ENCODE data around the gene CCDC150.
"Not testable (repeated sequence)": the region's sequence is repeated elsewhere in the genome, so short reads cannot be mapped to it uniquely, and the experiment has no call there.

Gene CCDC150

DNA sequence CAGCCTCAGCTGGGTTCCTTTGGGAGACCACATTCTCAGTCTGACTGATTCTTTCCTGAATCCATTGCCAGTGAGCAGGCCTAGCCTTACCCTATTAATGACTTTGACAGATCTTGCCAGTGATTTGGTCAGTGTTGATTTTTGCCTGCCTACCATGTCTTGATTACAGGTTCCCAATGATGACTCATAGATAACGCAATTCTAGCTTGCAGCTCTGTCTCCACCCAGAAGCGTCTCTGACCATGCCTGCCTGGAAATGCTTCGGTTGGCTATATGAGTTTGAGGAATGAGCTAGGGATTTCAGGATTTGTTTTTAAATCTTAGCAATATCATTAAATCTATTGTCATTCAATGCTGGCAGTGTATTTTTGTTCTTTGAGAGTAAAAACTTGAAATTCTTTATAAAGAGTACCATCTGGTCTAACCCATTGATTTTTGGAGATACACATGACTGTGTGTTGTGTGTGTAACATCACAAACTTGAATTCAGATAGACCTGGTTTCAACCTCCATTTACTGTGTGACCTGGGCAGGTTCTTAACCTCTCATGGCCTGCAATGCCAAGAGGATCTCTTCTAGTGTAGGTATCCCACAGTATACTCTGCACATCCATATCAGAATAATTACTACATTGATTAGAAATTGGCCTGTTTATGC, 57.0 kb downstream of the CCDC150 start:
- no peaks in the 10 kb centered on the region for H3K27me3 ChIP-seq (ENCODE audit: control insufficient read depth, insufficient read depth, low read length)
- TF ChIP-seq, protein P1, sequence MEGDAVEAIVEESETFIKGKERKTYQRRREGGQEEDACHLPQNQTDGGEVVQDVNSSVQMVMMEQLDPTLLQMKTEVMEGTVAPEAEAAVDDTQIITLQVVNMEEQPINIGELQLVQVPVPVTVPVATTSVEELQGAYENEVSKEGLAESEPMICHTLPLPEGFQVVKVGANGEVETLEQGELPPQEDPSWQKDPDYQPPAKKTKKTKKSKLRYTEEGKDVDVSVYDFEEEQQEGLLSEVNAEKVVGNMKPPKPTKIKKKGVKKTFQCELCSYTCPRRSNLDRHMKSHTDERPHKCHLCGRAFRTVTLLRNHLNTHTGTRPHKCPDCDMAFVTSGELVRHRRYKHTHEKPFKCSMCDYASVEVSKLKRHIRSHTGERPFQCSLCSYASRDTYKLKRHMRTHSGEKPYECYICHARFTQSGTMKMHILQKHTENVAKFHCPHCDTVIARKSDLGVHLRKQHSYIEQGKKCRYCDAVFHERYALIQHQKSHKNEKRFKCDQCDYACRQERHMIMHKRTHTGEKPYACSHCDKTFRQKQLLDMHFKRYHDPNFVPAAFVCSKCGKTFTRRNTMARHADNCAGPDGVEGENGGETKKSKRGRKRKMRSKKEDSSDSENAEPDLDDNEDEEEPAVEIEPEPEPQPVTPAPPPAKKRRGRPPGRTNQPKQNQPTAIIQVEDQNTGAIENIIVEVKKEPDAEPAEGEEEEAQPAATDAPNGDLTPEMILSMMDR (IDR thresholded peaks at IDR 0.05), result no peak
- no peak overlapping the region for H3K4me3 ChIP-seq (ENCODE audit: low read depth, low read length)
- no peaks in the 10 kb centered on the region for H3K36me3 ChIP-seq (ENCODE audit: control insufficient read depth, insufficient read depth, low read length)
- no peak overlapping the region for H3K9ac ChIP-seq
- no peak overlapping the region for H2AFZ ChIP-seq
- H3K4me2 ChIP-seq (ENCODE audit: low read length), result no peak overlapping the region
- H3K27ac ChIP-seq, result no peak overlapping the region
- H3K79me2 ChIP-seq, result no peaks in the 10 kb centered on the region
- H3K9me3 ChIP-seq (ENCODE audit: control insufficient read depth, low read length), result no peaks in the 10 kb centered on the region
- no peaks in the 10 kb centered on the region for H3K4me1 ChIP-seq

DNA sequence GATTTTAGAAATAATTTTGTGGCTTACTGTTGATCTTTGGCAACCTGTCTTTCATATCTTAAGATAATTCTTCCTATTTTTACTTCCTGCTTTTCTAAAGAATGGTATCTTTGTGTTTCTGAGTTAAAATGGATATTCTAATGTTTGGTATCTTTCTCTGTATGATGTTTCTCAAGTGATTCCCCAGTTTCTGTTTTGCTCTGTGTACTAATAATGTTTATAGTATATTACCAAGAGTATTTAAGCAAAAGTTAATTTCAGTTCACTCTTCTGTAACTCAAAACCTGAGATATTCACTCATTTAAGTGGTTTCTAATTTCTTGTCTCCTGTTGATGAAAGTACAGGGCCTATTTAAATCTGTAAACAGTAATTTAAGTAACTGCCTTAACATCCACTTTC, 58.3 kb downstream of the CCDC150 start:
- H3K9ac ChIP-seq, result no peak overlapping the region
- H3K27me3 ChIP-seq (ENCODE audit: control insufficient read depth, insufficient read depth, low read length), result no peaks in the 10 kb centered on the region
- no peak overlapping the region for H3K27ac ChIP-seq
- H3K4me2 ChIP-seq (ENCODE audit: low read length), result no peak overlapping the region
- H3K4me3 ChIP-seq (ENCODE audit: low read depth, low read length), result no peak overlapping the region
- no peaks in the 10 kb centered on the region for H3K36me3 ChIP-seq (ENCODE audit: control insufficient read depth, insufficient read depth, low read length)
- no peaks in the 10 kb centered on the region for H3K4me1 ChIP-seq
- TF ChIP-seq, protein P1 (IDR thresholded peaks at IDR 0.05), result no peak
- no peak overlapping the region for H2AFZ ChIP-seq
- no peaks in the 10 kb centered on the region for H3K79me2 ChIP-seq
- H3K9me3 ChIP-seq (ENCODE audit: control insufficient read depth, low read length), result no peaks in the 10 kb centered on the region

DNA sequence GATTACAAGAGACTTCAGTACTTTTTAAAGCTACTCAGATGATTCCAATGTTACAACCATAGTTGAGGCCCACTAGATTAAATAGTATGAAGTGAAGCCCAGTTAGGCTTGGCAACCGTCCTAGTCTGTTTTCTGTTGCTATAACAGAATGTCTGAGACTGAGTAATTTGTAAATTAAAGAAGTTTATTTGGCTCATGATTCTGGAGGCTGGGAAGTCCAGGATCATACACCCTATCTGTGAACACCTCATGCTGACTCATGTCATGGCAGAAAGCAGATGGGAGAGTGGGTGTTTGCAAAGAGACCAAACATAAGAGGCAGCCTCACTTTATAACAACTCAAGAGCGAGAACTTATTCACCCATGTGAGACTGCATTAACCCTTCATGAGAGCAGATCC, 63.1 kb downstream of the CCDC150 start:
- Histone ChIP-seq H3K27ac (no peak overlapping the region), H3K27me3 (ENCODE audit: control insufficient read depth, insufficient read depth, low read length) (no peaks in the 10 kb centered on the region), H2AFZ (no peak overlapping the region), H3K4me3 (ENCODE audit: low read depth, low read length) (no peak overlapping the region), H3K4me2 (ENCODE audit: low read length) (no peak overlapping the region), H3K79me2 (no peaks in the 10 kb centered on the region), H3K9me3 (ENCODE audit: control insufficient read depth, low read length) (no peaks in the 10 kb centered on the region), H3K36me3 (ENCODE audit: control insufficient read depth, insufficient read depth, low read length) (no peaks in the 10 kb centered on the region), H3K4me1 (no peaks in the 10 kb centered on the region), H3K9ac (no peak overlapping the region)
- TF ChIP-seq, protein P1 (IDR thresholded peaks at IDR 0.05), result no peak

DNA sequence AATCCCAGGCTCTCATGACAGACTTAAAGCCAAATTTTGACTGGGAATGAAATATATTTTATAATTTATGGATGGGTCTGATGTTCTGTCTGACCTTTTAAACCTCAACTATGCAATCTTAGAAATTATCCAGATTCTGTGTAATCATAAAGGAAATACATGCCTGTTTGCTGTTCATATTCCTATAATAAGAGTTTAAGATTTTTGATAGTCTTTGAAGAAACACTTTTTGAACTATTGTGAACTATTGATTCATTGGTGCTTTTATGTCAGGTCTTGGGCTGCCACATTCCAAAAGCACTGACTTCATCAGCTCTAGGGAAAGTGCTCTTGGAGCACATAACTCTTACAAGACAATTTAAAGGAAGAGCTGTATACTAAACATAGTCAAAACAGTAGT, 64.2 kb downstream of the CCDC150 start:
- no peaks in the 10 kb centered on the region for H3K36me3 ChIP-seq (ENCODE audit: control insufficient read depth, insufficient read depth, low read length)
- H3K27me3 ChIP-seq (ENCODE audit: control insufficient read depth, insufficient read depth, low read length), result no peaks in the 10 kb centered on the region
- no peaks in the 10 kb centered on the region for H3K9me3 ChIP-seq (ENCODE audit: control insufficient read depth, low read length)
- H3K9ac ChIP-seq, result no peak overlapping the region
- no peak overlapping the region for H2AFZ ChIP-seq
- no peak overlapping the region for H3K27ac ChIP-seq
- H3K4me3 ChIP-seq (ENCODE audit: low read depth, low read length), result no peak overlapping the region
- no peak overlapping the region for H3K4me2 ChIP-seq (ENCODE audit: low read length)
- H3K4me1 ChIP-seq, result no peaks in the 10 kb centered on the region
- TF ChIP-seq, protein P1 (IDR thresholded peaks at IDR 0.05), result no peak
- no peaks in the 10 kb centered on the region for H3K79me2 ChIP-seq

DNA sequence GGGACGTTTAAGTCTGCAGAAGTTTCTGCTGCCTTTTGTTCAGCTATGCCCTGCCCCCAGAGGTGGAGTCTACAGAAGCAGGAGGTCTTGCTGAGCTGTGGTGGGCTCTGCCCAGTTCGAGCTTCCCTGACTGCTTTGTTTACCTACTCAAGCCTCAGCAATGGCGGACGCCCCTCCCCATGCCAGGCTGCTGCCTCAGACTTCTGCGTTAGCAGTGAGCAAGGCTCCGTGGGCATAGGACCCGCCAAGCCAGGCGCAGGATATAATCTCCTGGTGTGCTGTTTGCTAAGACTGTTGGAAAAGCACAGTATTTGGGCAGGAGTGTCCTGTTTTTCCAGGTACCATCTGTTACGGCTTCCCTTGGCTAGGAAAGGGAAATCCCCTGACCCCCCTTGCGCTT, 70.5 kb downstream of the CCDC150 start:
- not testable (repeated sequence) for H3K9me3 ChIP-seq (ENCODE audit: control insufficient read depth, low read length); H3K36me3 ChIP-seq (ENCODE audit: control insufficient read depth, insufficient read depth, low read length); H3K79me2 ChIP-seq; H3K4me3 ChIP-seq (ENCODE audit: low read depth, low read length); H3K27me3 ChIP-seq (ENCODE audit: control insufficient read depth, insufficient read depth, low read length); H3K4me2 ChIP-seq (ENCODE audit: low read length); H3K4me1 ChIP-seq; H3K27ac ChIP-seq; H3K9ac ChIP-seq; H2AFZ ChIP-seq
